ENCODE measurements around the gene SAV1.

- TF ChIP-seq CTCF (IDR thresholded peaks at IDR 0.05) (no peak), POLR2AphosphoS5 (IDR thresholded peaks at IDR 0.05; ENCODE audit: insufficient read depth in 1 of 2, low read depth in 1 of 2) (no peak), POLR2A (IDR thresholded peaks at IDR 0.05) (no peak)
Measured at GRCh38 chr14:50631408-50631821, 36.7 kb downstream of the SAV1 start.

Measured in vagina (tissue), 2 donors.